K562 (cell line): ENCODE measurements around the gene HK1. TPM values are rescaled to one million over a fixed set of nuclear protein-coding genes. Genes with fewer than 3 reads are reported as not detected.

Experiments
- ATAC-seq: fragments of 200-7000 bp; cut with Tn5 transposase; 3 replicates; pipeline ENCODE4 v1.9.1; 2020; ENCODE audit warnings: moderate library complexity
- BruUV-seq: library from RNA; stranded (reverse); fragments of 400-500 nt; replicated peaks from 2 replicates; lab custom pipeline; 2021; lab: Mats Ljungman, UMichigan
- CTCF ChIA-PET: fragments of 300-600 bp; formaldehyde crosslinking; extraction: SDS; loops from one replicate; lab custom pipeline; 2021; ENCODE audit warnings: low intra/inter-chr PET ratio; lab: Yijun Ruan, JAX
- POLR2A ChIA-PET: fragments of 300-600, 350-650 bp; sonication (Branson Sonifier 250); formaldehyde crosslinking; extraction: SDS; loops from one replicate; lab custom pipeline; 2021; ENCODE audit warnings: antibody characterized with exemption, inconsistent platforms; lab: Yijun Ruan, JAX
- DNase-seq, 4 experiments: peaks; one replicate each; pipeline versions ENCODE4 v3.0.0 to v3.0.0-alpha.2; 2011 to 2018; ENCODE audit warnings: low spot score in 3 of 4, mixed read lengths in 3 of 4; ENCODE audit errors: extremely low read depth in 1 of 4
- FAIRE-seq: peaks from 2 replicates; lab custom pipeline; 2011; peaks lifted over from hg19 to GRCh38; lab: Jason Lieb, UNC
- H2AFZ ChIP-seq: 2 replicates; pipeline ENCODE4 v1.6.0; 2011; ENCODE audit warnings: low read depth, low read length, control low read depth, inconsistent platforms
- H3K27ac ChIP-seq: fragments of 200-600 bp; 3 replicates; pipeline ENCODE4 v1.8.0; 2011; ENCODE audit warnings: low read depth, mild to moderate bottlenecking, control low read depth, inconsistent platforms, low read length, moderate library complexity, mixed read lengths; ENCODE audit errors: extremely low read depth
- H3K27me3 ChIP-seq, 2 experiments: fragments of 300-600 bp in 1 of 2; 2 replicates in 1 of 2; 3 replicates in 1 of 2; pipeline versions ENCODE4 v1.6.0 to v1.8.0; 2011; ENCODE audit warnings: inconsistent platforms in 2 of 2, low read length in 2 of 2, mild to moderate bottlenecking in 1 of 2, mixed read lengths in 1 of 2, moderate library complexity in 1 of 2; ENCODE audit not compliant: control insufficient read depth in 2 of 2, insufficient read depth in 2 of 2
- H3K36me3 ChIP-seq: fragments of 300-600 bp; 3 replicates; pipeline ENCODE4 v1.8.0; 2011; ENCODE audit warnings: mild to moderate bottlenecking, low read length, inconsistent platforms; ENCODE audit not compliant: control insufficient read depth, insufficient read depth
- H3K4me1 ChIP-seq, 2 experiments: fragments of 200-600 bp in 1 of 2; replicated peaks in 1 of 2; 2 replicates in 1 of 2; 3 replicates in 1 of 2; pipeline versions ENCODE4 v1.5.1 to v1.8.0; 2011; ENCODE audit warnings: inconsistent platforms in 2 of 2, low read length in 2 of 2, mild to moderate bottlenecking in 1 of 2, mixed read lengths in 1 of 2, moderate library complexity in 1 of 2; ENCODE audit not compliant: control insufficient read depth in 2 of 2, insufficient read depth in 2 of 2
- H3K4me2 ChIP-seq: 2 replicates; pipeline ENCODE4 v1.6.1; 2011; ENCODE audit warnings: low read length, control low read depth, inconsistent platforms, mixed read lengths; ENCODE audit not compliant: insufficient read depth
- H3K4me3 ChIP-seq: fragments of 200-600 bp; sonication (generic), shearing (Covaris generic); 2 replicates; pipeline ENCODE4 v1.5.1; 2016; ENCODE audit warnings: control low read depth, inconsistent platforms
- H3K79me2 ChIP-seq: fragments of 200-600 bp; 3 replicates; pipeline ENCODE4 v1.8.0; 2011; ENCODE audit warnings: low read length, inconsistent platforms; ENCODE audit not compliant: control insufficient read depth, insufficient read depth
- H3K9ac ChIP-seq, 2 experiments: 2 replicates each; pipeline versions ENCODE4 v1.6.0 to v1.6.1; 2011; ENCODE audit warnings: low read depth in 2 of 2, low read length in 2 of 2, control low read depth in 1 of 2, inconsistent platforms in 1 of 2, mild to moderate bottlenecking in 1 of 2, mixed read lengths in 1 of 2; ENCODE audit not compliant: insufficient read depth in 1 of 2
- H3K9me1 ChIP-seq: one replicate; pipeline ENCODE4 v1.6.0; 2011; ENCODE audit warnings: inconsistent platforms, mild to moderate bottlenecking, low read length, moderate library complexity; ENCODE audit not compliant: control insufficient read depth, insufficient read depth
- H3K9me3 ChIP-seq: replicated peaks from 2 replicates; pipeline ENCODE4 v1.5.1; 2011; ENCODE audit warnings: low read depth, low read length, inconsistent platforms; ENCODE audit not compliant: control insufficient read depth, insufficient read depth
- H4K20me1 ChIP-seq: replicated peaks from 2 replicates; pipeline ENCODE4 v1.6.1; 2011; ENCODE audit warnings: low read length, inconsistent platforms, mixed read lengths; ENCODE audit not compliant: control insufficient read depth, insufficient read depth
- C11orf30 ChIP-seq: fragments of 450-650 bp; IDR thresholded peaks from 2 replicates; pipeline ENCODE4 v1.6.1; 2016; ENCODE audit warnings: low read depth, mild to moderate bottlenecking
- ESRRB ChIP-seq: fragments of 250-450 bp; sonication (Bioruptor Pico); IDR thresholded peaks from 2 replicates; pipeline ENCODE4 v1.5.0; 2020; ENCODE audit warnings: mild to moderate bottlenecking, moderate library complexity, borderline replicate concordance
- GABPA ChIP-seq: fragments of 200-800 bp; sonication (Bioruptor generic); conservative IDR thresholded peaks from 2 replicates; pipeline ENCODE4 v1.6.1; 2016; ENCODE audit warnings: low read depth, missing genetic modification characterization, missing compliant biosample characterization
- GATAD2B ChIP-seq: fragments of 450-650 bp; IDR thresholded peaks from 2 replicates; pipeline ENCODE4 v1.6.1; 2017; ENCODE audit warnings: mild to moderate bottlenecking, borderline replicate concordance
- POLR2A ChIP-seq: fragments of 450-650 bp; conservative IDR thresholded peaks from 2 replicates; pipeline ENCODE4 v1.6.1; 2016
- RBM22 ChIP-seq: fragments of 200-400 bp; formaldehyde crosslinking; IDR thresholded peaks from 2 replicates; pipeline ENCODE4 v1.6.1; 2018; ENCODE audit warnings: low read length, low read depth; ENCODE audit not compliant: poor library complexity, severe bottlenecking
- SUPT5H ChIP-seq: fragments of 450-650 bp; IDR thresholded peaks from 2 replicates; pipeline ENCODE4 v1.6.1; 2016
- WGBS: fragments of 100-300 bp; shearing (Covaris generic); methylation state at CpG from one replicate; pipeline ENCODE4 v1.1.6; 2016; ENCODE audit warnings: low coverage, mixed read lengths; ENCODE audit not compliant: insufficient coverage; ENCODE audit errors: missing lambda C conversion rate; 5-methylcytosine and 5-hydroxymethylcytosine counted together
- in situ Hi-C: fragments of 300-500 bp; cut with MboI; formaldehyde crosslinking; loops from 4 replicates; pipeline ENCODE4 v1.15.0; 2018; ENCODE audit warnings: inconsistent platforms, mixed read lengths
- intact Hi-C: fragments of 100-400 bp; cut with micrococcal nuclease; formaldehyde crosslinking; loops from 2 replicates; pipeline ENCODE4 v1.14.2; 2022
- polyA plus RNA-seq, 8 experiments: library from polyadenylated mRNA; depleted of rRNA in 4 of 8; stranded (reverse) in 5 of 8; unstranded in 3 of 8; fragments of >200 nt; fragmentation: Nextera tagmentation in 2 of 8; fragmentation: Illumina TruSeq in 1 of 8; extraction: Ambion mirVana in 2 of 8; extraction: Trizol in 1 of 8; gene quantifications; 2 replicates each; pipeline versions ENCODE4 v1.2.1 to v1.2.3, GENCODE V29; 2011 to 2014; ENCODE audit warnings: inconsistent platforms in 1 of 8, missing spikeins in 1 of 8
- total RNA-seq, 7 experiments: library from RNA; depleted of rRNA in 6 of 7; stranded (reverse); fragments of >200 nt in 6 of 7; fragmentation: Illumina TruSeq in 2 of 7; extraction: Trizol in 2 of 7; gene quantifications; 2 replicates each; pipeline versions ENCODE4 v1.2.1 to v1.2.3, GENCODE V29; 2011 to 2021; ENCODE audit warnings: low replicate concordance in 1 of 7
- TF ChIP-seq, protein P1 (sequence below), 3 experiments: IDR thresholded peaks in 2 of 3; conservative IDR thresholded peaks in 1 of 3; 2 replicates each; pipeline ENCODE4 v1.5.1; 2011 to 2012; ENCODE audit warnings: low read length in 3 of 3, mild to moderate bottlenecking in 3 of 3, control low read depth in 2 of 3, improper control_type of control experiment in 1 of 3, inconsistent platforms in 1 of 3, low read depth in 1 of 3, mixed read lengths in 1 of 3, moderate library complexity in 1 of 3; ENCODE audit not compliant: insufficient read depth in 2 of 3
- TF ChIP-seq, protein P2 (sequence below): IDR thresholded peaks from 3 replicates; pipeline ENCODE4 v1.6.1; 2011; ENCODE audit warnings: borderline replicate concordance, mild to moderate bottlenecking; ENCODE audit not compliant: insufficient read length, insufficient read depth

The HK1 gene
- total and polyA plus RNA-seq, 9 of the 15 experiments (the other 6 are each of a cell fraction or from before 2014, with no cell fraction given), result 29.2 to 444 (median 193) TPM

DNA sequence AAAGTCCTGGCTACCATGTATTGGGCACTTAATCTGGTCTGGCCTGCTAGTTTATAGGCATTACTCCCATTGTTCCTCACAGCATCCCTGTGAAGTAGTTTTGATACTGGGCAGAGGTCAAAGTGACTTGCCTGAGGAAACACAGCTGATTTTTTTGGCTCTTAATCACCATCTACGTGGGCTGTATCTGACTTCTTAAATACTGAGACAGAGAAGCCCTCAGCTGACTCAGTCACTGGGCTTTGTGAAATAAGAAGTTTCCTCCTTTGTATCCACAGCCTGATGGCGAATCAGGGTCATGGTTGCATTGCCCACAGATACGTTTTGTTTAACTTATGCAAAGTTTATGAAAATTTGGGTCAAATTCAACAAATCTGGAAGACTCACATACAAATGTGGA, 125.2 kb downstream of the HK1 start:
- no peaks in the 10 kb centered on the region for H3K79me2 ChIP-seq
- no peaks in the 10 kb centered on the region for H3K9me3 ChIP-seq
- no peak overlapping the region for H3K4me3 ChIP-seq
- peaks cover 58% of the 10 kb centered on the region for H3K36me3 ChIP-seq
- no peak overlapping the region for H2AFZ ChIP-seq
- no peak overlapping the region for H3K27ac ChIP-seq
- in situ Hi-C loops, result no loop called here
- DNase-seq (no peak), FAIRE-seq (peak; percentile 73), ATAC-seq (no peak)
- TF ChIP-seq GATAD2B, result no peak
- 0 out of 2 replicates have a peak, but pooled peaks have one; percentile 5 for TF ChIP-seq POLR2A
- H3K9ac ChIP-seq, result no peak overlapping the region
- peaks cover 4 to 23% of the 10 kb centered on the region in 2 experiments; a peak in 4 of 5 replicates for H3K4me1 ChIP-seq
- ChIA-PET CTCF (no interaction called here), POLR2A (interaction anchor here (1.8 kb wide), 1 partner anchor 11 kb away, joined by 6 read pairs; no protein-coding TSS in a partner anchor)
- no peaks in the 10 kb centered on the region for H3K27me3 ChIP-seq
- H3K9me1 ChIP-seq, result peaks cover 2% of the 10 kb centered on the region
- intact Hi-C loops, result no loop called here
- no TSS peak for BruUV-seq
- H3K4me2 ChIP-seq, result no peak overlapping the region
- 0 out of 2 replicates have a peak, but pooled peaks cover 4% of the 10 kb centered on the region for H4K20me1 ChIP-seq
- WGBS, result 67% methylated on average over 3 of the region's 3 CpGs

DNA sequence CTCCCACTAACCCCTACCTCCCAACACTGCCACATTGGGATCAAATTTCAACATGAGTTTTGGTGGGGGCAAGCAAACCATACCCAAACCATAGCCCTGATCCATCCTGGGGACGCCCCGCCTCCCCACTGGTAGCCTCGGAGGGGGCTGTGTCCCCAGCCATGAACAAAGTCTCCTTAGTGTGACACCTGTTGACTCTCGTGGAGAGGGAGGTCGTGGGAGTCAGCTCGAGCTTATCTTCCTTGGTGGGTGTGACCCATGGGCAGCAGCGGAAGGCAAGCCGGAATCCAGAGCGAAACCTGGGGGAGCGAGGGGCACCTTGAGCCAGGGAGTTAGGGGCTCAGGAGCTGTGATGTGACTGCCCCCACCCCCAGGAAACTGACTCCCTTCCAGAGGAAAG, 126.5 kb downstream of the HK1 start:
- H3K79me2 ChIP-seq, result no peaks in the 10 kb centered on the region
- H3K27ac ChIP-seq, result no peak overlapping the region; the same call in 2 of the 3 replicates
- no peak for ATAC-seq
- intact Hi-C loops, result no loop called here
- no peak for FAIRE-seq
- no TSS peak for BruUV-seq
- DNase-seq, result no peak
- no peaks in the 10 kb centered on the region for H3K9me3 ChIP-seq
- H3K9ac ChIP-seq, result peak overlapping the region in 1 of 2 experiments; percentile 74; a peak in 2 of 4 replicates
- in situ Hi-C loops, result no loop called here
- no peak overlapping the region for H3K4me2 ChIP-seq
- H3K36me3 ChIP-seq, result peaks cover 45% of the 10 kb centered on the region
- H3K4me1 ChIP-seq, result peaks cover 10 to 28% of the 10 kb centered on the region in 2 experiments
- peaks cover 2% of the 10 kb centered on the region for H3K9me1 ChIP-seq
- TF ChIP-seq, protein P1, sequence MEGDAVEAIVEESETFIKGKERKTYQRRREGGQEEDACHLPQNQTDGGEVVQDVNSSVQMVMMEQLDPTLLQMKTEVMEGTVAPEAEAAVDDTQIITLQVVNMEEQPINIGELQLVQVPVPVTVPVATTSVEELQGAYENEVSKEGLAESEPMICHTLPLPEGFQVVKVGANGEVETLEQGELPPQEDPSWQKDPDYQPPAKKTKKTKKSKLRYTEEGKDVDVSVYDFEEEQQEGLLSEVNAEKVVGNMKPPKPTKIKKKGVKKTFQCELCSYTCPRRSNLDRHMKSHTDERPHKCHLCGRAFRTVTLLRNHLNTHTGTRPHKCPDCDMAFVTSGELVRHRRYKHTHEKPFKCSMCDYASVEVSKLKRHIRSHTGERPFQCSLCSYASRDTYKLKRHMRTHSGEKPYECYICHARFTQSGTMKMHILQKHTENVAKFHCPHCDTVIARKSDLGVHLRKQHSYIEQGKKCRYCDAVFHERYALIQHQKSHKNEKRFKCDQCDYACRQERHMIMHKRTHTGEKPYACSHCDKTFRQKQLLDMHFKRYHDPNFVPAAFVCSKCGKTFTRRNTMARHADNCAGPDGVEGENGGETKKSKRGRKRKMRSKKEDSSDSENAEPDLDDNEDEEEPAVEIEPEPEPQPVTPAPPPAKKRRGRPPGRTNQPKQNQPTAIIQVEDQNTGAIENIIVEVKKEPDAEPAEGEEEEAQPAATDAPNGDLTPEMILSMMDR (IDR thresholded peaks at IDR 0.05 in 2 of 3, conservative IDR thresholded peaks at IDR 0.05 in 1 of 3; ENCODE audit: insufficient read depth in 2 of 3, low read depth in 1 of 3, low read length in 3 of 3), result no peak
- TF ChIP-seq C11orf30, result no peak
- no peak for TF ChIP-seq GABPA (tag)
- TF ChIP-seq RBM22, result peak; percentile 72
- TF ChIP-seq ESRRB, result no peak
- TF ChIP-seq SUPT5H, result peak; percentile 35; the same call in 1 of the 2 replicates
- TF ChIP-seq, protein P2, sequence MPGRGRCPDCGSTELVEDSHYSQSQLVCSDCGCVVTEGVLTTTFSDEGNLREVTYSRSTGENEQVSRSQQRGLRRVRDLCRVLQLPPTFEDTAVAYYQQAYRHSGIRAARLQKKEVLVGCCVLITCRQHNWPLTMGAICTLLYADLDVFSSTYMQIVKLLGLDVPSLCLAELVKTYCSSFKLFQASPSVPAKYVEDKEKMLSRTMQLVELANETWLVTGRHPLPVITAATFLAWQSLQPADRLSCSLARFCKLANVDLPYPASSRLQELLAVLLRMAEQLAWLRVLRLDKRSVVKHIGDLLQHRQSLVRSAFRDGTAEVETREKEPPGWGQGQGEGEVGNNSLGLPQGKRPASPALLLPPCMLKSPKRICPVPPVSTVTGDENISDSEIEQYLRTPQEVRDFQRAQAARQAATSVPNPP, result no peak
- 0 out of 2 replicates have a peak, but pooled peaks have one; percentile 23 for TF ChIP-seq POLR2A
- no peaks in the 10 kb centered on the region for H3K27me3 ChIP-seq
- WGBS, result 33% methylated on average over 10 of the region's 10 CpGs
- ChIA-PET POLR2A (interaction anchor here (0.6 to 1.8 kb wide), 4 partner anchors 12 to 1602 kb away, joined by 3 to 6 read pairs (median 4); no protein-coding TSS in a partner anchor), CTCF (no interaction called here)
- no peak overlapping the region for H3K4me3 ChIP-seq
- H4K20me1 ChIP-seq, result 0 out of 2 replicates have a peak, but pooled peaks cover 4% of the 10 kb centered on the region
- no peak overlapping the region for H2AFZ ChIP-seq
